ENCODE results near the gene CSRP3. TPM values are rescaled to one million over a fixed set of nuclear protein-coding genes. Genes with fewer than 3 reads are reported as not detected.

Gene CSRP3
- total and polyA plus RNA-seq, 2 of the 4 experiments (the other 2 are of a cell fraction): not detected

DNA sequence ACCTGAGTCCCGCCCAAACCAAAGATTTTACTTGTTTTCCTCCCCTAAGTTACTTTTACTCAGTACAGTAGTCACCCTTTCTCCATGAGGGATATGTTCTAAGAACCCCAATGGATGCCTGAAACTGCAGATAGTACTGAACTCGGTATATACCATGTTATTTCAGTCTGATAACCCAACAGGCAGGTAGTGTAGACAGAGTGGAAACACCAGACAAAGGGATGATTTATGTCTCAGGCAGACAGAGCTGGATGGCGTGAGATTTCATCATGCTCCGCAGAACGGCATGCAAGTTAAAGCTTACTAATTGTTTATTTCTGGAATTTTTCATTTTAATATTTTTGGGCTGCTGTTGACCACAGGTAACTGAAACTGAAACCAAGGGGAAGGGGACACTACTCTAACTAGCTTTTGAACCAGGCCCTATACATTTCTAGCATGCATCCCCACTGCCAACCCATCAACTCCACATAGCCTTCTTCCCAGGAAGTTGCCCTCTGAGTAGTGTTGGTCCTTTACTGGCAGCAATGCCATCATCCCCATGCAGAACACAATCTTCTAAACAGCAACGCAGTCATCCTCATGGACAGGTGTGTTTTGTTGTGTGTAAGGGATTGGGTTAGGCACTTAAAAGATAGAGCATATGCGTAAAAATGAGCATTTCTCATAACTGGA is 27.7 kb downstream of the CSRP3 start:
- Histone ChIP-seq H4K5ac (ENCODE audit: low read depth, low read length) (no peak overlapping the region), H3K4me2 (ENCODE audit: low read depth, low read length) (no peak overlapping the region), H2BK120ac (ENCODE audit: low read depth, low read length) (no peak overlapping the region), H2AK9ac (replicated peaks; ENCODE audit: low read depth, low read length, poor library complexity) (no peak overlapping the region), H3K4ac (ENCODE audit: low read depth, low read length) (no peak overlapping the region), H3K18ac (ENCODE audit: low read depth, low read length) (no peak overlapping the region), H4K8ac (ENCODE audit: low read depth in 2 of 2, low read length in 2 of 2) (no peak overlapping the region), H2AFZ (replicated peaks; ENCODE audit: low read length, poor library complexity) (no peak overlapping the region), H3K36me3 (ENCODE audit: control insufficient read depth, insufficient read depth, low read length) (peaks cover 14% of the 10 kb centered on the region), H3K4me3 (ENCODE audit: insufficient read depth, low read depth, low read length) (no peak overlapping the region), H3K56ac (ENCODE audit: extremely low read depth, insufficient read depth, low read length) (no peak overlapping the region), H2BK15ac (ENCODE audit: low read depth, low read length) (no peak overlapping the region), H3K27ac (ENCODE audit: insufficient read depth, low read length) (no peak overlapping the region), H4K91ac (ENCODE audit: insufficient read depth, low read depth, low read length) (no peak overlapping the region), H3K14ac (replicated peaks; ENCODE audit: low read depth, low read length) (no peak overlapping the region), H3K79me1 (ENCODE audit: low read depth in 1 of 2, low read length in 2 of 2) (no peaks in the 10 kb centered on the region), H3K23ac (ENCODE audit: low read depth, low read length) (no peak overlapping the region), H2BK20ac (ENCODE audit: low read depth, low read length) (no peak overlapping the region), H2AK5ac (ENCODE audit: low read depth, low read length) (no peak overlapping the region), H3K9me3 (ENCODE audit: control insufficient read depth, insufficient read depth, low read length) (no peaks in the 10 kb centered on the region), H3K9ac (ENCODE audit: low read depth, low read length) (no peak overlapping the region), H4K20me1 (ENCODE audit: insufficient read depth, low read length) (no peaks in the 10 kb centered on the region), H3K4me1 (ENCODE audit: control insufficient read depth, insufficient read depth, low read length) (no peaks in the 10 kb centered on the region), H3K27me3 (ENCODE audit: control insufficient read depth, insufficient read depth, low read length) (no peaks in the 10 kb centered on the region), H2BK5ac (ENCODE audit: low read depth, low read length, poor library complexity, severe bottlenecking) (no peak overlapping the region), H3K9me1 (ENCODE audit: insufficient read depth, low read length) (0 out of 2 replicates have a peak, but pooled peaks cover 2% of the 10 kb centered on the region)
- ATAC-seq (ENCODE audit: low read depth) (no peak), DNase-seq (no peak)
- BruUV-seq (replicated peaks): no TSS peak
- intact Hi-C loops (cut with micrococcal nuclease) (no loop called here), in situ Hi-C loops (cut with MboI; ENCODE audit: low sequenced_read_pairs) (no loop called here), dilution Hi-C loops (cut with HindIII; ENCODE audit: low sequenced_read_pairs, unreplicated experiment) (no loop called here)
- 100% methylated on average over 1 of the region's 7 CpGs; no CpG with 5 or more reads in 1 of the 2 experiments for WGBS, 2 experiments (ENCODE audit: extremely low coverage in 2 of 2, insufficient read length in 1 of 2)
- ChIA-PET POLR2A (ENCODE audit: unreplicated experiment) (no interaction called here), CTCF (interaction anchor here (0.6 kb wide), 1 partner anchor 70 kb away, joined by 3 read pairs; no protein-coding TSS in a partner anchor)
- TF ChIP-seq RAD21 (IDR thresholded peaks at IDR 0.05; ENCODE audit: low read length) (no peak), POLR2A (IDR thresholded peaks at IDR 0.05; ENCODE audit: low read depth, low read length) (no peak), RFX5 (IDR thresholded peaks at IDR 0.05; ENCODE audit: low read depth, low read length) (no peak), BHLHE40 (IDR thresholded peaks at IDR 0.05; ENCODE audit: low read depth, low read length) (no peak), NFE2L2 (IDR thresholded peaks at IDR 0.05; ENCODE audit: low read depth, low read length) (no peak), CHD1 (IDR thresholded peaks at IDR 0.05; ENCODE audit: low read depth, low read length) (no peak), FOS (IDR thresholded peaks at IDR 0.05; ENCODE audit: low read depth, low read length) (no peak), MAFK (IDR thresholded peaks at IDR 0.05; ENCODE audit: low read depth, low read length) (no peak), MXI1 (IDR thresholded peaks at IDR 0.05; ENCODE audit: borderline replicate concordance, low read depth, low read length) (no peak), MAZ (IDR thresholded peaks at IDR 0.05; ENCODE audit: borderline replicate concordance, low read depth, low read length) (no peak), SMC3 (IDR thresholded peaks at IDR 0.05; ENCODE audit: low read depth, low read length) (no peak), RCOR1 (IDR thresholded peaks at IDR 0.05; ENCODE audit: insufficient replicate concordance, low read length) (no peak), CEBPB (IDR thresholded peaks at IDR 0.05; ENCODE audit: low read depth, low read length) (no peak)
- TF ChIP-seq, protein P1, sequence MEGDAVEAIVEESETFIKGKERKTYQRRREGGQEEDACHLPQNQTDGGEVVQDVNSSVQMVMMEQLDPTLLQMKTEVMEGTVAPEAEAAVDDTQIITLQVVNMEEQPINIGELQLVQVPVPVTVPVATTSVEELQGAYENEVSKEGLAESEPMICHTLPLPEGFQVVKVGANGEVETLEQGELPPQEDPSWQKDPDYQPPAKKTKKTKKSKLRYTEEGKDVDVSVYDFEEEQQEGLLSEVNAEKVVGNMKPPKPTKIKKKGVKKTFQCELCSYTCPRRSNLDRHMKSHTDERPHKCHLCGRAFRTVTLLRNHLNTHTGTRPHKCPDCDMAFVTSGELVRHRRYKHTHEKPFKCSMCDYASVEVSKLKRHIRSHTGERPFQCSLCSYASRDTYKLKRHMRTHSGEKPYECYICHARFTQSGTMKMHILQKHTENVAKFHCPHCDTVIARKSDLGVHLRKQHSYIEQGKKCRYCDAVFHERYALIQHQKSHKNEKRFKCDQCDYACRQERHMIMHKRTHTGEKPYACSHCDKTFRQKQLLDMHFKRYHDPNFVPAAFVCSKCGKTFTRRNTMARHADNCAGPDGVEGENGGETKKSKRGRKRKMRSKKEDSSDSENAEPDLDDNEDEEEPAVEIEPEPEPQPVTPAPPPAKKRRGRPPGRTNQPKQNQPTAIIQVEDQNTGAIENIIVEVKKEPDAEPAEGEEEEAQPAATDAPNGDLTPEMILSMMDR (conservative IDR thresholded peaks at IDR 0.05; ENCODE audit: low read depth, low read length): no peak

All from IMR-90 (cell line).